HEK293 (cell line): ENCODE results near the gene TNNI3K.

Experiments
- CTCF ChIA-PET: fragments of 350-600 bp; formaldehyde crosslinking; extraction: SDS; loops from one replicate; lab custom pipeline; 2021; ENCODE audit warnings: antibody characterized with exemption; lab: Yijun Ruan, JAX
- POLR2A ChIA-PET: fragments of 300-600 bp; formaldehyde crosslinking; extraction: SDS; loops from one replicate; lab custom pipeline; 2020; ENCODE audit warnings: antibody characterized with exemption, inconsistent platforms; lab: Yijun Ruan, JAX
- H3K27ac ChIP-seq: fragments of 200-500 bp; sonication (Bioruptor generic); 2 replicates; pipeline ENCODE4 v1.5.1; 2014; ENCODE audit warnings: low read depth, low read length, control low read depth, inconsistent platforms; ENCODE audit errors: extremely low read depth
- H3K36me3 ChIP-seq, 2 experiments: fragments of 200-500 bp in 1 of 2; sonication (Bioruptor generic) in 1 of 2; 1 replicate in 1 of 2; 2 replicates in 1 of 2; pipeline ENCODE4 v1.5.1; 2014 to 2017; ENCODE audit warnings: inconsistent platforms in 2 of 2, low read length in 2 of 2; ENCODE audit not compliant: control insufficient read depth in 2 of 2, insufficient read depth in 1 of 2
- H3K4me1 ChIP-seq: fragments of 200-500 bp; sonication (Bioruptor generic); 2 replicates; pipeline ENCODE4 v1.5.1; 2014; ENCODE audit warnings: mild to moderate bottlenecking, low read length, inconsistent platforms; ENCODE audit not compliant: control insufficient read depth, insufficient read depth
- H3K4me3 ChIP-seq: 2 replicates; pipeline ENCODE4 v1.5.1; 2011; ENCODE audit warnings: low read depth, mild to moderate bottlenecking, control low read depth, low read length, moderate library complexity
- H3K9me3 ChIP-seq: fragments of 200-500 bp; sonication (Bioruptor generic); 2 replicates; pipeline ENCODE4 v1.5.1; 2014; ENCODE audit warnings: low read depth, low read length, inconsistent platforms; ENCODE audit not compliant: control insufficient read depth, insufficient read depth
- REPIN1 ChIP-seq: fragments of 450-650 bp; formaldehyde crosslinking; IDR thresholded peaks from 2 replicates; pipeline ENCODE4 v1.5.1; 2017; ENCODE audit warnings: missing biosample characterization, missing genetic modification characterization, low read depth
- YY1 ChIP-seq: fragments of 450-650 bp; formaldehyde crosslinking; IDR thresholded peaks from 2 replicates; pipeline ENCODE4 v1.5.1; 2018; ENCODE audit warnings: missing biosample characterization, missing genetic modification characterization
- ZNF114 ChIP-seq: fragments of 450-650 bp; formaldehyde crosslinking; IDR thresholded peaks from 2 replicates; pipeline ENCODE4 v1.5.0; 2017; ENCODE audit warnings: missing biosample characterization, missing genetic modification characterization
- ZNF121 ChIP-seq: fragments of 450-650 bp; formaldehyde crosslinking; IDR thresholded peaks from 2 replicates; pipeline ENCODE4 v1.5.1; 2016; ENCODE audit warnings: missing biosample characterization, missing genetic modification characterization
- ZNF132 ChIP-seq: fragments of 450-650 bp; formaldehyde crosslinking; IDR thresholded peaks from 2 replicates; pipeline ENCODE4 v1.5.1; 2017; ENCODE audit warnings: missing biosample characterization, missing genetic modification characterization, borderline replicate concordance
- ZNF133 ChIP-seq: fragments of 450-650 bp; formaldehyde crosslinking; IDR thresholded peaks from 2 replicates; pipeline ENCODE4 v1.5.1; 2016; ENCODE audit warnings: missing biosample characterization, missing genetic modification characterization
- ZNF23 ChIP-seq: fragments of 450-650 bp; formaldehyde crosslinking; IDR thresholded peaks from 2 replicates; pipeline ENCODE4 v1.5.1; 2016; ENCODE audit warnings: missing biosample characterization, missing genetic modification characterization, borderline replicate concordance
- ZNF423 ChIP-seq: fragments of 450-650 bp; formaldehyde crosslinking; IDR thresholded peaks from 2 replicates; pipeline ENCODE4 v1.5.1; 2016; ENCODE audit warnings: missing biosample characterization, missing genetic modification characterization
- ZNF521 ChIP-seq: fragments of 450-650 bp; formaldehyde crosslinking; IDR thresholded peaks from 2 replicates; pipeline ENCODE4 v1.5.1; 2017; ENCODE audit warnings: missing biosample characterization, mild to moderate bottlenecking, missing genetic modification characterization
- ZNF624 ChIP-seq: fragments of 450-650 bp; formaldehyde crosslinking; IDR thresholded peaks from 2 replicates; pipeline ENCODE4 v1.5.1; 2017; ENCODE audit warnings: missing biosample characterization, missing genetic modification characterization
- ZNF658 ChIP-seq: fragments of 450-650 bp; formaldehyde crosslinking; IDR thresholded peaks from 2 replicates; pipeline ENCODE4; 2016; ENCODE audit warnings: missing biosample characterization, missing genetic modification characterization
- ZNF664 ChIP-seq: fragments of 450-650 bp; formaldehyde crosslinking; IDR thresholded peaks from 2 replicates; pipeline ENCODE4 v1.5.1; 2016; ENCODE audit warnings: missing biosample characterization, missing genetic modification characterization
- ZNF777 ChIP-seq: fragments of 450-650 bp; formaldehyde crosslinking; IDR thresholded peaks from 2 replicates; pipeline ENCODE4 v1.5.1; 2017; ENCODE audit warnings: missing biosample characterization, missing genetic modification characterization, borderline replicate concordance
- ZSCAN16 ChIP-seq: fragments of 450-650 bp; formaldehyde crosslinking; IDR thresholded peaks from 2 replicates; pipeline ENCODE4 v1.5.1; 2016; ENCODE audit warnings: missing biosample characterization, missing genetic modification characterization
- ZXDB ChIP-seq: fragments of 450-650 bp; formaldehyde crosslinking; IDR thresholded peaks from 2 replicates; pipeline ENCODE4 v1.5.1; 2016; ENCODE audit warnings: missing biosample characterization, missing genetic modification characterization
- TF ChIP-seq, protein P1 (sequence below): fragments of 450-650 bp; formaldehyde crosslinking; IDR thresholded peaks from 2 replicates; pipeline ENCODE4 v1.5.1; 2016; ENCODE audit warnings: missing biosample characterization, missing genetic modification characterization
- TF ChIP-seq, protein P2 (sequence below): fragments of 450-650 bp; formaldehyde crosslinking; IDR thresholded peaks from 2 replicates; pipeline ENCODE4 v1.5.1; 2017; ENCODE audit warnings: missing biosample characterization, missing genetic modification characterization
- TF ChIP-seq, protein P3 (sequence below): fragments of 450-650 bp; formaldehyde crosslinking; IDR thresholded peaks from 2 replicates; pipeline ENCODE4 v1.5.1; 2016; ENCODE audit warnings: missing biosample characterization, missing genetic modification characterization
- TF ChIP-seq, protein P4 (sequence below): IDR thresholded peaks from 2 replicates; pipeline ENCODE4 v1.6.1; 2011; ENCODE audit warnings: mild to moderate bottlenecking, low read depth, low read length, borderline replicate concordance
- TF ChIP-seq, protein P5 (sequence below): fragments of 450-650 bp; formaldehyde crosslinking; IDR thresholded peaks from 2 replicates; pipeline ENCODE4 v1.5.1; 2016; ENCODE audit warnings: missing biosample characterization, missing genetic modification characterization
- TF ChIP-seq, protein P6 (sequence below): fragments of 450-650 bp; formaldehyde crosslinking; IDR thresholded peaks from 2 replicates; pipeline ENCODE4 v1.5.1; 2017; ENCODE audit warnings: missing biosample characterization, missing genetic modification characterization
- TF ChIP-seq, protein P7 (sequence below): fragments of 450-650 bp; formaldehyde crosslinking; IDR thresholded peaks from 2 replicates; pipeline ENCODE4 v1.5.1; 2016; ENCODE audit warnings: missing biosample characterization, missing genetic modification characterization

TNNI3K gene

DNA sequence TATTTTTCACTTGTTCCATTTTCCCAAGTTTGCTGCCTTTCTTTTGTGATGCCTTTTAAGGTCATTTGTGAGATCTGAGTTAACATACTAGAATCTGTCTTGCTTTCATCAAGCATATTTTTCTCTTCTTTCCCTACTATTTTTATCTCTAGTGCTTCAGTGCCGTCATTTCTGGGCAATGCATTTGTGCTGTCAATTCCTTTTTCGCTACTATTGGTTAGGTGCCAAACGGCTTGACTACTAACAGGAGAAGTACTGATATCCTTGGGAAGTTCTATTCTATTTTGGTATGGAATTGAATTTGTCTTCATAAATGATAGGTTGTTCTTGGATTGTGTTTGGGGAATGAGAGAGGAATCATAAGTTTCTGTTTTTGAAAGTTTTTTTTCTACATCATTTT, 235.1 kb downstream of the TNNI3K start (continued):
- TF ChIP-seq, protein P1, sequence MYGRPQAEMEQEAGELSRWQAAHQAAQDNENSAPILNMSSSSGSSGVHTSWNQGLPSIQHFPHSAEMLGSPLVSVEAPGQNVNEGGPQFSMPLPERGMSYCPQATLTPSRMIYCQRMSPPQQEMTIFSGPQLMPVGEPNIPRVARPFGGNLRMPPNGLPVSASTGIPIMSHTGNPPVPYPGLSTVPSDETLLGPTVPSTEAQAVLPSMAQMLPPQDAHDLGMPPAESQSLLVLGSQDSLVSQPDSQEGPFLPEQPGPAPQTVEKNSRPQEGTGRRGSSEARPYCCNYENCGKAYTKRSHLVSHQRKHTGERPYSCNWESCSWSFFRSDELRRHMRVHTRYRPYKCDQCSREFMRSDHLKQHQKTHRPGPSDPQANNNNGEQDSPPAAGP (tag by site-specific recombination): no peak

DNA sequence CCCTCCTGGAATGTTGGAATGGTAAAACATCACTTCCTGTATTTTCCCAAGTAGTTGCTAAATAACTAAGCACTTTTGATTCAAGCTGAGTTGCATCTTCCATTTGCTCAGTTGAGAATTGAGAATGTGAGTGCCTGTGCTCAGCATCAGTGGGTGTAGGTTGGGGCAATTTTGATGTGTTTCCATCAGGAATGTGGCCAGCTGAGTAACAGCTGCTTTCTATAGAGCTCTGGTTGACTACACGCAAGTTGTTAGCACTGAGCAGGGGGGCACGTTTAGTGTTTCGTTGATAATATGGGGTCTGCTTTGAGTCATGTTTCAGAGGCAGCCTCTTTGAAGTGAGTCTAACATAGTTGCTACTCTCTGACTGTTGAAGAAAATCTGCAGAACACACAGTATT, 235.7 kb downstream of the TNNI3K start:
- CTCF ChIA-PET: interaction anchor here (0.7 kb wide), 1 partner anchor 84 kb away, joined by 3 read pairs; no protein-coding TSS in a partner anchor
- no peaks in the 10 kb centered on the region for H3K36me3 ChIP-seq
- no peak for TF ChIP-seq REPIN1
- TF ChIP-seq ZNF658: no peak
- TF ChIP-seq, protein P2, sequence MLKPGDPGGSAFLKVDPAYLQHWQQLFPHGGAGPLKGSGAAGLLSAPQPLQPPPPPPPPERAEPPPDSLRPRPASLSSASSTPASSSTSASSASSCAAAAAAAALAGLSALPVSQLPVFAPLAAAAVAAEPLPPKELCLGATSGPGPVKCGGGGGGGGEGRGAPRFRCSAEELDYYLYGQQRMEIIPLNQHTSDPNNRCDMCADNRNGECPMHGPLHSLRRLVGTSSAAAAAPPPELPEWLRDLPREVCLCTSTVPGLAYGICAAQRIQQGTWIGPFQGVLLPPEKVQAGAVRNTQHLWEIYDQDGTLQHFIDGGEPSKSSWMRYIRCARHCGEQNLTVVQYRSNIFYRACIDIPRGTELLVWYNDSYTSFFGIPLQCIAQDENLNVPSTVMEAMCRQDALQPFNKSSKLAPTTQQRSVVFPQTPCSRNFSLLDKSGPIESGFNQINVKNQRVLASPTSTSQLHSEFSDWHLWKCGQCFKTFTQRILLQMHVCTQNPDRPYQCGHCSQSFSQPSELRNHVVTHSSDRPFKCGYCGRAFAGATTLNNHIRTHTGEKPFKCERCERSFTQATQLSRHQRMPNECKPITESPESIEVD (tag by site-specific recombination): no peak
- no peak for TF ChIP-seq ZNF114 (tag by site-specific recombination)
- TF ChIP-seq, protein P3, sequence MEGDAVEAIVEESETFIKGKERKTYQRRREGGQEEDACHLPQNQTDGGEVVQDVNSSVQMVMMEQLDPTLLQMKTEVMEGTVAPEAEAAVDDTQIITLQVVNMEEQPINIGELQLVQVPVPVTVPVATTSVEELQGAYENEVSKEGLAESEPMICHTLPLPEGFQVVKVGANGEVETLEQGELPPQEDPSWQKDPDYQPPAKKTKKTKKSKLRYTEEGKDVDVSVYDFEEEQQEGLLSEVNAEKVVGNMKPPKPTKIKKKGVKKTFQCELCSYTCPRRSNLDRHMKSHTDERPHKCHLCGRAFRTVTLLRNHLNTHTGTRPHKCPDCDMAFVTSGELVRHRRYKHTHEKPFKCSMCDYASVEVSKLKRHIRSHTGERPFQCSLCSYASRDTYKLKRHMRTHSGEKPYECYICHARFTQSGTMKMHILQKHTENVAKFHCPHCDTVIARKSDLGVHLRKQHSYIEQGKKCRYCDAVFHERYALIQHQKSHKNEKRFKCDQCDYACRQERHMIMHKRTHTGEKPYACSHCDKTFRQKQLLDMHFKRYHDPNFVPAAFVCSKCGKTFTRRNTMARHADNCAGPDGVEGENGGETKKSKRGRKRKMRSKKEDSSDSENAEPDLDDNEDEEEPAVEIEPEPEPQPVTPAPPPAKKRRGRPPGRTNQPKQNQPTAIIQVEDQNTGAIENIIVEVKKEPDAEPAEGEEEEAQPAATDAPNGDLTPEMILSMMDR (tag by site-specific recombination): no peak
- TF ChIP-seq, protein P4, sequence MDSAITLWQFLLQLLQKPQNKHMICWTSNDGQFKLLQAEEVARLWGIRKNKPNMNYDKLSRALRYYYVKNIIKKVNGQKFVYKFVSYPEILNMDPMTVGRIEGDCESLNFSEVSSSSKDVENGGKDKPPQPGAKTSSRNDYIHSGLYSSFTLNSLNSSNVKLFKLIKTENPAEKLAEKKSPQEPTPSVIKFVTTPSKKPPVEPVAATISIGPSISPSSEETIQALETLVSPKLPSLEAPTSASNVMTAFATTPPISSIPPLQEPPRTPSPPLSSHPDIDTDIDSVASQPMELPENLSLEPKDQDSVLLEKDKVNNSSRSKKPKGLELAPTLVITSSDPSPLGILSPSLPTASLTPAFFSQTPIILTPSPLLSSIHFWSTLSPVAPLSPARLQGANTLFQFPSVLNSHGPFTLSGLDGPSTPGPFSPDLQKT: no peak
- no peak for TF ChIP-seq ZNF121 (tag by site-specific recombination)
- no peak for TF ChIP-seq ZNF521 (tag by site-specific recombination)
- no peak for TF ChIP-seq ZNF132
- no peak for TF ChIP-seq ZSCAN16 (tag by site-specific recombination)
- TF ChIP-seq ZNF423 (tag by site-specific recombination): no peak
- TF ChIP-seq ZNF664 (tag by site-specific recombination): no peak
- TF ChIP-seq ZXDB (tag by site-specific recombination): no peak
- TF ChIP-seq YY1: no peak
- H3K27ac ChIP-seq: no peak overlapping the region
- POLR2A ChIA-PET: no interaction called here
- H3K4me1 ChIP-seq: no peaks in the 10 kb centered on the region
- no peak overlapping the region for H3K4me3 ChIP-seq
- no peaks in the 10 kb centered on the region for H3K9me3 ChIP-seq

DNA sequence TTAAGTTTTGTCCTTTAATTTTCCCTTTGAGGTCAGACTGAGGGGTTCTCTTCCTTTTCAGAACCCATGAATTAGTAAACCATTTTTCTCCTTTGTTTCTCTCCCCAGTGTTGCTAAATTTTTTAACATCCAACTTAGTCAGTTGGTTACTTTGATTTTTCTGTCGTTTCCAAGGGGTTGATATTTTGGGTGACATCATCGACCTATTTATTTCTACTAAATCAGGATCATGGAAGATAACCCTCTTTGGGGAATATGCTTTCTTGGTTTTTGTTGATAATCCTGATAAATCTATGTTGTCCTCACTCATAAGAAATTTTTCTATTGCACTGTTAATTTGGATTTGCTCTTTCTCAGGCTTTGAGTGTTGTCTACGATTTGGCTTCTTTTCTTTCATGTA, 236.3 kb downstream of the TNNI3K start:
- ChIA-PET CTCF (no interaction called here), POLR2A (no interaction called here)
- H3K9me3 ChIP-seq: no peaks in the 10 kb centered on the region
- no peaks in the 10 kb centered on the region for H3K36me3 ChIP-seq
- no peaks in the 10 kb centered on the region for H3K4me1 ChIP-seq
- no peak overlapping the region for H3K4me3 ChIP-seq
- H3K27ac ChIP-seq: no peak overlapping the region
- TF ChIP-seq, protein P5, sequence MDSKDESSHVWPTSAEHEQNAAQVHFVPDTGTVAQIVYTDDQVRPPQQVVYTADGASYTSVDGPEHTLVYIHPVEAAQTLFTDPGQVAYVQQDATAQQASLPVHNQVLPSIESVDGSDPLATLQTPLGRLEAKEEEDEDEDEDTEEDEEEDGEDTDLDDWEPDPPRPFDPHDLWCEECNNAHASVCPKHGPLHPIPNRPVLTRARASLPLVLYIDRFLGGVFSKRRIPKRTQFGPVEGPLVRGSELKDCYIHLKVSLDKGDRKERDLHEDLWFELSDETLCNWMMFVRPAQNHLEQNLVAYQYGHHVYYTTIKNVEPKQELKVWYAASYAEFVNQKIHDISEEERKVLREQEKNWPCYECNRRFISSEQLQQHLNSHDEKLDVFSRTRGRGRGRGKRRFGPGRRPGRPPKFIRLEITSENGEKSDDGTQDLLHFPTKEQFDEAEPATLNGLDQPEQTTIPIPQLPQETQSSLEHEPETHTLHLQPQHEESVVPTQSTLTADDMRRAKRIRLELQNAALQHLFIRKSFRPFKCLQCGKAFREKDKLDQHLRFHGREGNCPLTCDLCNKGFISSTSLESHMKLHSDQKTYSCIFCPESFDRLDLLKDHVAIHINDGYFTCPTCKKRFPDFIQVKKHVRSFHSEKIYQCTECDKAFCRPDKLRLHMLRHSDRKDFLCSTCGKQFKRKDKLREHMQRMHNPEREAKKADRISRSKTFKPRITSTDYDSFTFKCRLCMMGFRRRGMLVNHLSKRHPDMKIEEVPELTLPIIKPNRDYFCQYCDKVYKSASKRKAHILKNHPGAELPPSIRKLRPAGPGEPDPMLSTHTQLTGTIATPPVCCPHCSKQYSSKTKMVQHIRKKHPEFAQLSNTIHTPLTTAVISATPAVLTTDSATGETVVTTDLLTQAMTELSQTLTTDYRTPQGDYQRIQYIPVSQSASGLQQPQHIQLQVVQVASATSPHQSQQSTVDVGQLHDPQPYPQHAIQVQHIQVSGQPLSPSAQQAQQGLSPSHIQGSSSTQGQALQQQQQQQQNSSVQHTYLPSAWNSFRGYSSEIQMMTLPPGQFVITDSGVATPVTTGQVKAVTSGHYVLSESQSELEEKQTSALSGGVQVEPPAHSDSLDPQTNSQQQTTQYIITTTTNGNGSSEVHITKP: no peak
- TF ChIP-seq ZNF23 (no peak), ZNF777 (tag by site-specific recombination) (no peak), ZNF133 (tag by site-specific recombination) (no peak), ZNF624 (tag by site-specific recombination) (no peak)
- TF ChIP-seq, protein P6, sequence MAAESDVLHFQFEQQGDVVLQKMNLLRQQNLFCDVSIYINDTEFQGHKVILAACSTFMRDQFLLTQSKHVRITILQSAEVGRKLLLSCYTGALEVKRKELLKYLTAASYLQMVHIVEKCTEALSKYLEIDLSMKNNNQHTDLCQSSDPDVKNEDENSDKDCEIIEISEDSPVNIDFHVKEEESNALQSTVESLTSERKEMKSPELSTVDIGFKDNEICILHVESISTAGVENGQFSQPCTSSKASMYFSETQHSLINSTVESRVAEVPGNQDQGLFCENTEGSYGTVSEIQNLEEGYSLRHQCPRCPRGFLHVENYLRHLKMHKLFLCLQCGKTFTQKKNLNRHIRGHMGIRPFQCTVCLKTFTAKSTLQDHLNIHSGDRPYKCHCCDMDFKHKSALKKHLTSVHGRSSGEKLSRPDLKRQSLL (tag by site-specific recombination): no peak
- TF ChIP-seq, protein P7, sequence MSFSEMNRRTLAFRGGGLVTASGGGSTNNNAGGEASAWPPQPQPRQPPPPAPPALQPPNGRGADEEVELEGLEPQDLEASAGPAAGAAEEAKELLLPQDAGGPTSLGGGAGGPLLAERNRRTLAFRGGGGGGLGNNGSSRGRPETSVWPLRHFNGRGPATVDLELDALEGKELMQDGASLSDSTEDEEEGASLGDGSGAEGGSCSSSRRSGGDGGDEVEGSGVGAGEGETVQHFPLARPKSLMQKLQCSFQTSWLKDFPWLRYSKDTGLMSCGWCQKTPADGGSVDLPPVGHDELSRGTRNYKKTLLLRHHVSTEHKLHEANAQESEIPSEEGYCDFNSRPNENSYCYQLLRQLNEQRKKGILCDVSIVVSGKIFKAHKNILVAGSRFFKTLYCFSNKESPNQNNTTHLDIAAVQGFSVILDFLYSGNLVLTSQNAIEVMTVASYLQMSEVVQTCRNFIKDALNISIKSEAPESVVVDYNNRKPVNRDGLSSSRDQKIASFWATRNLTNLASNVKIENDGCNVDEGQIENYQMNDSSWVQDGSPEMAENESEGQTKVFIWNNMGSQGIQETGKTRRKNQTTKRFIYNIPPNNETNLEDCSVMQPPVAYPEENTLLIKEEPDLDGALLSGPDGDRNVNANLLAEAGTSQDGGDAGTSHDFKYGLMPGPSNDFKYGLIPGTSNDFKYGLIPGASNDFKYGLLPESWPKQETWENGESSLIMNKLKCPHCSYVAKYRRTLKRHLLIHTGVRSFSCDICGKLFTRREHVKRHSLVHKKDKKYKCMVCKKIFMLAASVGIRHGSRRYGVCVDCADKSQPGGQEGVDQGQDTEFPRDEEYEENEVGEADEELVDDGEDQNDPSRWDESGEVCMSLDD: no peak
